Fibroblast of peridontal ligament (primary cell): ENCODE results near the gene HS6ST2.

ENCODE experiments used
- DNase-seq: peaks from one replicate; pipeline ENCODE4 v3.0.0-alpha.2; 2010; ENCODE audit errors: extremely low read depth

HS6ST2 gene

DNA sequence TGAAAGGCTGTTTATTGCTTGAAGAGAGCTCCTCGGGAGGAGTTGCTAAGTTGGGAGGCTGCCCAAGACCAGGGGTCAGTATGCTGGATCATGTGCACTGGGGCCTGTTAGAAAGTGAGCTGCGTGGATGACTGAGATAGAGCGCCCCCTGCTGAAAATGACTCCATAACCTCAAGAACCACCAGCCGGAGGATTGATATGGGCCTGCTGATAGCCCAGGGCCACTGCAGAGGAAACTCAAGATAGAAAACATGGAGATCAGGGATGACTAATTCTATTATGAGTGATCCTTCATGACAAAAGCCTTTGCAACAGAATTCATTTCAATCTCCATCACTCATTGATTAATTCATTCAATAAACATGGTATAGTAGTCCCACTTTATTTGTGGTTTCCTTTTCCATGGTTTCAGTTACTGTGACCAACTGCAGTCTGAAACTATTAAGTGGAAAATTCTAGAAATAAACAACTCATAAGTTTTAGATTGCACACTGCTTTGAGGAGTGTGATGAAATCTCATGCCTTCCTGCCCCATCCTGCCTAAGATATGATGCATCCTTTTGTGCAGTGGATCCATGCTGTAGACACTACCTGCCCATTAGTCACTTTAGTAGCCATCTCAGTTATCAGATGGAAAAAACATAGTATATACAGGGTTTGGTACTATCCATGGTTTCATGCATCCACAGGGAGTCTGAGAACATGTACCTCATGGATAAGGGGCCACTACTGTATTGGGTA, 342.9 kb downstream of the HS6ST2 start:
- DNase-seq: peak; percentile 24

GRCh38 chrX:132614297-132614696, 344.1 kb downstream of the HS6ST2 start:
- DNase-seq: no peak

- no peak for DNase-seq
Measured at GRCh38 chrX:132613801-132614200, 344.6 kb downstream of the HS6ST2 start.

DNA sequence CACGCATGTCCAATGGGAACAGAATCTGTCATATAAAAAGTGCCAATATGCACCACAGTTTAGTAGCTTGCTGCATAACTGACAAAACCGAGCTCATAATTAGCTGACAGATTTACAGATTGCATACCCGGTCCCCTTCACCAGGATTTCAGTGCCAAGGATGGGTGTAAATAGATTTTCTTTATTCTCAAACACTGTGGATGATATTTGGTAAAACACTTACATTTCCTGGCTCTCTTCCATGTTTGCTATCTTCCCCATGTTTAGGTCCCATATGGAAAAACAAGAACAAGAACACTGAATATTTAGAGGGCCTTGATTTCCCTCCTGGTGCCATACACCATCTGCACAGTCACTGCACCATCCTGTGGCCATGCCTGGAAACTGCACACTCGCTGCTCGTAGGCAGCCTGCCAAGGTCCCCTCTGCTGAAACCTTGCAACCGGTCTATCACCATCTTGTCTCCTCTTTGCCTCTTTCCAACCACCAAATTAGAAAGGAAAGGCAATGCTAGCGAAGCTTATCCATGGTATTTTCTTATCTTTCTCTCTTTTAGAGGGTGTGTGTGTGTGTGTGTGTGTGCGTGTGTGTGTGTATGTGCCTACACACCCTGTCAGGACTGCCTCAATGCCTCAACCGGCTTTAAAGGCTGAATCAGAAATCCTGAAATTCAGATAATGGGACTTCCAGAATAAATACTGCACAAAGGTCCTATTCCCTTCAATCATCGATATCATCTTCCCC, 345.4 kb downstream of the HS6ST2 start:
- peak; percentile 10 for DNase-seq

DNA sequence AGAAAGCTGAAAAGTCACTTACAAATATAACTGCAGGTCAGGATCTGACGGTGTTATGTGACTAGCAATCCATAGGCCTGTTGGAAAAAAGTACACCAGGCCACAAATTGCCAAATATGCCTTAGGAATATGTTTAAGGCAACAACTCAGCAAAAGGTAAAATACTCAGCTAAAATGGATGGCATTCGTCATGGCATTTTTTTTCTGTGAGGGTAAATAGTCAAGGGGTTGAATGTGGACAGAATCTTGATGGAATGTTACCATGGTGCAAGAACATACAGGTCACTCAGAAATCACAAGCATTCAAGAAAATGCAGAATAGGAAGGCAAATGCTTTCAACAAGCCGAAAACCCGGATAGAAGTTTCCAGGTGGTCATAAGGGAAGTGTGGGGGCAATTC, 347.9 kb downstream of the HS6ST2 start:
- DNase-seq: no peak

DNA sequence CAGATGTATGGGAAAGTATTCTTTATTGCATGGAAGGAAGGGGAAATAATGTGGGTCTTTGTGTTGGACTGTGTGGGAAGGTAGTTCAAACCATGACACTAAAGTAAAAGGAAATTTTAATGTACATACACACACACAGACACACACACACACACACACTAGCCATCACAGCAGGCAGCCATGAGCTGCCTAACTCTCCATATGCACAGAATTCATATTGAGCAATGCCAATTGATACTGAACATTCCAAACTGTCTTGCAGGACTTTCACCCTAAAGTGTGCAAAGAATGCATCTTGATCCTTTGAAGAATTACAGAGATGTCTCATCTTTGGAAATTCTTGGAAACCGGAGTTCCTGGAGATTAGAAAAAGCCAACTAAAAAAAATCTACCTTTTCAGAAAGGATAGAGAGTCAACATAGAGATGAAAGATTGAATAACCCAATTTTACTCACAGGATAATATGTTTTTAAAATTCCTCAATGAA, 349.0 kb downstream of the HS6ST2 start:
- no peak for DNase-seq

GRCh38 chrX:132603700-132604286, 354.6 kb downstream of the HS6ST2 start:
- no peak for DNase-seq

GRCh38 chrX:132602701-132603100, 355.7 kb downstream of the HS6ST2 start:
- no peak for DNase-seq

GRCh38 chrX:132594999-132595398, 363.4 kb downstream of the HS6ST2 start:
- no peak for DNase-seq

DNA sequence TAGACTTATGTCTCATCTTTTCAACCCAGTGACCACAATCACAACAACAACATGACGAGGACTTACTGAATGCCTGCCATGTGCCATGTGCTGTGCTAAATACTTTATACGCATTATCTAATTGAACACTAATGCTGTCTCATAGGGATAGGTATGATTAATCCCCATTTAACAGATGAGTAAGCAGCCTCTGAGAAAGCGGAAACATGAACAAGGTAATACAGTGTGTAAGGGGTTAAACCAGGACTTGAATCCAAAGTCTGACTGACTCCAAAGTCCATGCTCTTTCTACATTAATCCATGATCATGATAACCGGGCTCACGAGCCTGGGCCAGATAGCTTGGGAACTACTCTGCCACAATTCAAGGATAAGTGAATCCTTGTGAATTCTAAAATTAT, 364.3 kb downstream of the HS6ST2 start:
- no peak for DNase-seq

DNA sequence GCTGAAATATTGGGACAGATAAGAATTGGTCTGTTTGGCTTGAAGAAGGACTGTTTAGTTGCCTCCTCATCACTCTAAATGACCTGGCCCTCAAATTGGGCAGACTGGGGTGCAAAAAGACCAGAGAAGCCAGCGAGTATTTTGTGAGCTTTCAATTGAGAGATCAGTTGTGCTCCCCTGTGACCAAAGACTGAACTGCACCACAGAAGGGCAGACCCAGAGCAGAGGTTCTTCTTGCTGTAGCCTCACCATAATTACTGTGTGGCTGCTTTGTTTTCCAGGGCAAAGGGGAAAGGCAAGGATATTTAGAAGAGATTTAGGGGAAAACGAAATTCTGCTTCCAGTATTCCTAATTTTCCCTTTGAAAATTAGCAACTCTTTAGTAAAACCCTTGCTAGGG, 365.5 kb downstream of the HS6ST2 start:
- peak; percentile 1 for DNase-seq

- DNase-seq: no peak
Measured at GRCh38 chrX:132591719-132592275, 366.6 kb downstream of the HS6ST2 start.

GRCh38 chrX:132590350-132591026, 367.9 kb downstream of the HS6ST2 start:
- DNase-seq: no peak

- DNase-seq: no peak
Measured at GRCh38 chrX:132584936-132585335, 373.5 kb downstream of the HS6ST2 start.

GRCh38 chrX:132576939-132577338, 381.5 kb downstream of the HS6ST2 start:
- no peak for DNase-seq
